Measurements from ENCODE around the gene LRP5.

GRCh38 chr11:68328374-68329091 is 16.1 kb downstream of the LRP5 start:
- TF ChIP-seq CTCF (optimal IDR thresholded peaks at IDR 0.05 in 1 of 3, IDR thresholded peaks at IDR 0.05 in 1 of 3, conservative IDR thresholded peaks at IDR 0.05 in 1 of 3; ENCODE audit: extremely low read depth in 1 of 3, insufficient read depth in 2 of 3, low read length in 3 of 3) (no peak), EZH2 (IDR thresholded peaks at IDR 0.05; ENCODE audit: low read length) (no peak)

Data from keratinocyte (primary cell).